ENCODE measurements around the gene ADAMTS5.

DNA sequence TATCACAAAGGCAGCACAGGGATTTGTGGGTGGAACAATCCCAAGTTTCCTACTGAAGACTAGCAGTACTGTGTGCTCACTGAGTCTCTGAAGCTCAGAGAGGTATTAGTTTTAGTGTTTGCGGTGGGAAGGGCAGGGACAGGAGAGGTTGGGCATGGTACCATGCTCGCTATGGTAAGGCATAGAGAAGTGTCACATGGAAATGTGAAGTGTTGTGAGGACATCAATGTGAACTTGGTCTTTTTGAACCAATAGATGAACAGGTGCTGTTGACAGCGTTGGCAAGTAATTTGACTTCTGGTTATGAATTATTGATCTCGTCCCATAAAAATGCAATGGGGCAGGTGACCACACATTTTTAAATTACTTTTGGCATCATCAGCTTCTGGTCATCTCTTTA, 65.9 kb downstream of the ADAMTS5 start:
- TF ChIP-seq POLR2A (IDR thresholded peaks at IDR 0.05) (no peak), POLR2AphosphoS5 (IDR thresholded peaks at IDR 0.05) (no peak)
- TF ChIP-seq, protein P1, sequence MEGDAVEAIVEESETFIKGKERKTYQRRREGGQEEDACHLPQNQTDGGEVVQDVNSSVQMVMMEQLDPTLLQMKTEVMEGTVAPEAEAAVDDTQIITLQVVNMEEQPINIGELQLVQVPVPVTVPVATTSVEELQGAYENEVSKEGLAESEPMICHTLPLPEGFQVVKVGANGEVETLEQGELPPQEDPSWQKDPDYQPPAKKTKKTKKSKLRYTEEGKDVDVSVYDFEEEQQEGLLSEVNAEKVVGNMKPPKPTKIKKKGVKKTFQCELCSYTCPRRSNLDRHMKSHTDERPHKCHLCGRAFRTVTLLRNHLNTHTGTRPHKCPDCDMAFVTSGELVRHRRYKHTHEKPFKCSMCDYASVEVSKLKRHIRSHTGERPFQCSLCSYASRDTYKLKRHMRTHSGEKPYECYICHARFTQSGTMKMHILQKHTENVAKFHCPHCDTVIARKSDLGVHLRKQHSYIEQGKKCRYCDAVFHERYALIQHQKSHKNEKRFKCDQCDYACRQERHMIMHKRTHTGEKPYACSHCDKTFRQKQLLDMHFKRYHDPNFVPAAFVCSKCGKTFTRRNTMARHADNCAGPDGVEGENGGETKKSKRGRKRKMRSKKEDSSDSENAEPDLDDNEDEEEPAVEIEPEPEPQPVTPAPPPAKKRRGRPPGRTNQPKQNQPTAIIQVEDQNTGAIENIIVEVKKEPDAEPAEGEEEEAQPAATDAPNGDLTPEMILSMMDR (IDR thresholded peaks at IDR 0.05), result no peak
